OCI-M1 (cell line): ENCODE results near the gene FAM9C.
"Not testable (repeated sequence)": the region's sequence is repeated elsewhere in the genome, so short reads cannot be mapped to it uniquely, and the experiment has no call there.

Source experiments
- DNase-seq: peaks from one replicate; lab custom pipeline; 2025; lab: John Stamatoyannopoulos, UW

Gene FAM9C

GRCh38 chrX:13044441-13044840, at the start of gene FAM9C:
Gene FAM9C (minus strand): TSS chrX:13044620. CDS start chrX:13043789, 831 bp downstream.
- no peak for DNase-seq

DNA sequence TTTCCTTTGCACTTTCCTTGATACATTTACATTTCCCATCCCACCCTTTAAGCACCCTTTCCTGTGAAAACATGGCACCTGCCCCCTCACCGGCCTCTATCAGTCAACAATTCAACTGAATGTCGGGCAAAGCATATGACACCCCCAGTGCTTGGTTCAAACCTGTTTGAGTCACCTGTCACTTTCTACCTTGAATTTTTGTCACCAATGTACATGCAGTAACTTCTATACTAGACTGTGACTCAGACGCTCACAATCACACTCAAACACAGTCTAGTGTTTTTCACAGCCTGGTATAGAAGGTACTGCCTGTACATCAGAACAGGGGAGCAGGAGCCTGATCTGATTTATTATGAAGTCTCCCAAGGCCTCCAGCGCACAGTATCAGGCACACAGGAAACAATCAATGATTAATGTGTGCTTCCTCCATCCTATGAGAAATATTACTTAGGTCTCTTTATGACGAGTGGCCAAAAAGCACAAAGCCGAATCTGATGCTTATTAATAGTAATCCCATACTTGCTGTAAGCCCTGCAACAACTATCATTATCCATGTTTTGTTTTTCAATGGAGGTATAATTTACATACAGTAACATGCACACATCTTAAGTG, 49.2 kb upstream of the FAM9C start:
- DNase-seq: no peak

GRCh38 chrX:13092455-13092941, 48.1 kb upstream of the FAM9C start:
- DNase-seq: no peak

- no peak for DNase-seq
These were observed 46.8 kb upstream of the FAM9C start for GRCh38 chrX:13091111-13091765.

DNA sequence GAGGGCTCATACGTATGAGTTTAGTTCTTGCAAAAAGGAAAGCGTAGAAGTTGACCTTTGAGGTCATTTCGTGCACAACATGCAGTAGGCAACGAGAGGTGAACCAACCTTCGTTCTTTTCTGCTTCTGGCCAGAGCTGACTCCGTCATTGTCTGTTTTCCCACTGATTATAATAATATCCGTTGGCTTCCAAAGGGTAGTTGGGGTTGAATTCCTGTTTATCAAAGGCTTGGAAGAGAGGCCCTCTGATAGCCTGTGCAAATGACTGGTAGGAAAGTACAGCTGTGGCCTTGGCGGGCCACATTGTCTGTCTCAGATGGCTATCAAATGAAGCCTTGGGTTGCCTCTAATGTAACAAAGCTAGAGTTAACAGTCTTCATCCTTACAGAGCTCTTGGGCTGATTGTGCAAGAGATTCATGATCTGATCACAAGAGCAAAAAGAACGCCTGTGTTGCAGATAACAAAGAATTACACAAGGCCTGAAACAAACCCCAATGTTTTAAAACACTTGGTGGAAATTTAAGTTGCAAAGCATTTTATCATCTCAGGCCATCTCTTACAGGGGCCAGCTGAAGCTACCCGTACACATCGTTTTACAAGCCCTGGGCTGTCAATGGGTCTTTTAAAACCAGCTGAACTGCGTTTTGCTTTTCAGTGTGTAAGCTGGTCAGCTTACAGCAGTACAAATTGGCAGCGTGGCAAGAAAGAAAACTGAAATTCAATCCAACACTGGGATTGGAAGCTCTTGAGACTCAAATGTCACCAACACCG, 46.1 kb upstream of the FAM9C start:
- DNase-seq: peak; percentile 67

- DNase-seq: no peak
These were observed 45.6 kb upstream of the FAM9C start for GRCh38 chrX:13090027-13090338.

GRCh38 chrX:13088156-13088487, 43.7 kb upstream of the FAM9C start:
- DNase-seq: no peak

- DNase-seq: peak; percentile 47
These were observed 43.1 kb upstream of the FAM9C start for GRCh38 chrX:13087322-13088155.

DNA sequence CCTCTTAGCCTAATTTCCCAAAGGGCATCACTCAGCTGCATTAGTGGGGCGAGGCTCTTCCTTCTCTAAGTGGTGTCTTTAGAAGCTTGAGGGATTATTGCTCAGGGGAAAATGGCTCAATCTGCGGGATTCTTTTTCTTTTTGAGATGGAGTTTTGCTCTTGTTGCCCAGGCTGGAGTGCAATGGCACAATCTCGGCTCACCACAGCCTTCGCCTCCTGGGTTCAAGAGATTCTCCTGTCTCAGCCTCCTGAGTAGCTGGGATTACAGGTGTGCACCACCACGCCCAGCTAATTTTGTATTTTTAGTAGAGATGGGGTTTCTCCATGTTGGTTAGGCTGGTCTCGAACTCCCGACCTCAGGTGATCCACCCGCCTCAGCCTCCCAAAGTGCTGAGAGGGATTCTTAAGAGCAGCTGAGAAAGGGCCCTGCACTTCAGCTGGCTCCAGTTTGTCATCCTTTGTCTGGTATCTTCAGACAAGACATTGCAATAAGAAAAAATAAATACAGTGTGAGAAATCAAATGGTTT, 42.4 kb upstream of the FAM9C start:
- DNase-seq: not testable (repeated sequence)

GRCh38 chrX:13086076-13086475, 41.7 kb upstream of the FAM9C start:
- DNase-seq: no peak

DNA sequence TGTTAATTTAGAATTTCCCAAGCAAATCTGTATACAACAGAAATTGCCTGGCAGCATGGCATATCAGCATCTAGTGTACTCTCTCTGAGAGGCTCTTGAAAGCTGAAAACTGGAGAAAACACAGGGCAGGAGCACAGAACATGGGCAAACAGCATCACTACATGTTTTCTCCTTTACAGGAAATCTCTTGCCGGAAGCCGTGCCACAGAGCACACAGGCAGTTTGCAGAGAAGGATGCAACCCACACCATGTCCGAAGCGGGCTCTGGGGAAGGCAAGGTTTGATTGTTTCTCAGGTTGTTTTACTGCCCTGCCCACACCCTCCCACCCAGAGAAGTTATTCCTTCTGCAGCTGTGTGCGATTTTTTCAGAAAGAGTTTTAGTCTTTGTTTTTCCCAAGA, 41.1 kb upstream of the FAM9C start:
- no peak for DNase-seq

DNA sequence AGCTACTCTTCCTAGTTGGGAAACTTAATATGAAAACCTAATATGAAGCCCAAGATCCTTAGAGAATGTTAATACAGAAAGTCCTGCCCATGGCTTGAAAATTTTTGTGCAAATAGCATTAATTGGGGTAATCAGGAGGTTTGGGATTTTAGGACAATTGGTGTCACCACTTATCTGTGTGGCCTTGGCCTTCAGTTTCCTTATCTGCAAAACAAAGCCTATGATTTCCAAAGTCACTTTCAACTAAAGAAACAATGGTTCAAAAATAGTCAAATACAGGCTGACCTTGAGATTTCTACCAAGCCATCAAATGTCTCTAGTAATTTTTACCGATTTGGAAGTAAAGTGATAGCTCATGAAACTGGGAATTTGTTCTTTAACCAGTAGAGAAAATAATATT, 40.2 kb upstream of the FAM9C start:
- no peak for DNase-seq

DNA sequence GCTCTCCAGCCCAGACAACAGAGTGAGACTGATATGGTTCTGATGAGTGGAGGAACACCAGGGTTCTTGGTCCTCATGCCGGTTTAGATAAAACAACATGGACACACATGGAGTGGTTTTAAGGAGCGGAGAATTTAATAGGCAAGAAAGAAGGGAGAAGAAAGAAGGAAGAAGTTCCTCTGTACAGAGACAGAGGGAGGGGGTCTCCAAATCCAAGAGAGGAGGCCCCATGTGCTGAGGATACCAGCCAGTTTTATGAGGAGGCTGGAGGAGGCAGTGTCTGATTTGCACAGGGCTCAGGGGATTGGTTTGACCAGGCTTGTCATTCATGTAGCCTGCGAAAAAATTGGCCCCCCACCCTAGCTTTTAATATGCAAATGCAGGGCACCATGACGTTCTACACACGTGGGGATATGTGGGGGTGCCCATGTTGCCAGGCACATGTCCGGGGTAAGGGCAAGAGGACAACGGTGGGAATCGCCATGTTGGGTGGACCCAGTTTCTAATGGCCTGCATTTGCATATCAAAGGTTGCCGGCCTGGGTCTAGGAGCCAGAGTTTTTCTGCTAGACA, 39.4 kb upstream of the FAM9C start:
- not testable (repeated sequence) for DNase-seq

DNA sequence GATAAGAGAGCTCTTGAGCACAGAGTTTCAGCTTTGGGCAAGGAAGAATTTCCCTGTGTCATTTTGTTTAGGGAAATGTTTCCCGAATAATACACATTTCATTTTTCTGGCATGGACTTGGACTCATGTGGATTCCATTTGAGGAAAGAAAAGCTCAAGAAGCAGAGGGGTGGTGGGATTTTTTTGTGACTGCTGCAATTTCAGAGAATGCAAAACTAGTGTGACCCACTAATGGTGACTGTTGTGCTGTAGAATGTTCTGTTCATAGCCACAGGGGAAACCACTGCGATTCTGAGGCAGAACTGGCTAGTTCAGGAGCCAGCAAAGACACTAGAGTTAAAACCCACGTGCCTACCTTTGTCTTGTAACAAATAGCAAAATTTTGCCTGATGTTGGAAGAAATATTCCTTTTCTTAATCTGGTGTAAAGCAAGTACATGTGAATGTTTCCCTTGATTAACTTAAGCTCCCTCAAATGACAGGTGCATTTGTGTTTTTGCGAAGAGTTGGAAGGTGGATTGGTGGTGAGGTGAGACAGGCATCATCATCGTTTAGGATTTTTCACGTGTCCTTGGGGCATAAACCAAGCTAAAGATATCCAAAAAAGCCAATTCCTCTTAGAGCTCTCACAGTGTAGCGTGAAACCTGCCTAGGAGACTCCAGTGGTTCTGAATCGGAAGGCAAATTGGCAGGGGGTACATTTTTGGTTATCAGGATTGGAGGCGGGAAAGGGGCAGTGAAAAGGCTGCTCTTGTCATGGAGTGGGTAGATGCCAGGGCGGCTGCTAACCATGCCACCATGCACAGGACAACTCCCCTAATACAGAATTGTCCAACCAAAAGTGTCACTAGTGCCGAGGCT, 38.0 kb upstream of the FAM9C start:
- no peak for DNase-seq

GRCh38 chrX:13081395-13082205, 37.2 kb upstream of the FAM9C start:
- no peak for DNase-seq

DNA sequence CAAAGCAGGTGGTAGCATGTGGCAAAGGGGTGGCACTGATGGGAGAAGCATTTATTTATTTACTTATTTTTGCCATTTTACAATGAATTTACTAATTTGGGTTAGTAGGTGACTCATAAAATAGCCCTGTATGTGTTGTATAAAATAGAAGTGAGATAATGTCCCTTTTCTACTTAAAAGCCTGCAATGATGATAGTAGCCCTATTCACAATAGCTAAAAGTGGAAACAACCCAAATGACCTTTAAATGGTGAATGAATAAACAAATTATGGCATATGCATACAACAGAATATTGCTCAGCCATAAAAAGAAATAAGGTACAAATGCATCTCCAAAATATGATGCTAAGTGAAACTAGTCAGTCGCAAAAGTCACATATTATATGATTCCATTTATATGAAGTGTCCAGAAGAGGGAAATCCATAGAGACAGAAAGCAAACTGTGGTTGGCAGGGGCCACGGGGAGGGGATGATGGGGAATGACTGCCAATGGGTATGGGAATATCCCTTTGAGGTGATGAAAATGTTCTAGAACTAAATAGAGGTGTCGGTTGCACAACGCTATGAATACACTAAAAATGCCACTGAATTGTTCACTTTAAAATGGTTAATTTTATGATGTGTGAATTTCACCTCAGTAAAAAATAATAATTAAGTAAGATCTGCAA, 35.8 kb upstream of the FAM9C start:
- no peak for DNase-seq

DNA sequence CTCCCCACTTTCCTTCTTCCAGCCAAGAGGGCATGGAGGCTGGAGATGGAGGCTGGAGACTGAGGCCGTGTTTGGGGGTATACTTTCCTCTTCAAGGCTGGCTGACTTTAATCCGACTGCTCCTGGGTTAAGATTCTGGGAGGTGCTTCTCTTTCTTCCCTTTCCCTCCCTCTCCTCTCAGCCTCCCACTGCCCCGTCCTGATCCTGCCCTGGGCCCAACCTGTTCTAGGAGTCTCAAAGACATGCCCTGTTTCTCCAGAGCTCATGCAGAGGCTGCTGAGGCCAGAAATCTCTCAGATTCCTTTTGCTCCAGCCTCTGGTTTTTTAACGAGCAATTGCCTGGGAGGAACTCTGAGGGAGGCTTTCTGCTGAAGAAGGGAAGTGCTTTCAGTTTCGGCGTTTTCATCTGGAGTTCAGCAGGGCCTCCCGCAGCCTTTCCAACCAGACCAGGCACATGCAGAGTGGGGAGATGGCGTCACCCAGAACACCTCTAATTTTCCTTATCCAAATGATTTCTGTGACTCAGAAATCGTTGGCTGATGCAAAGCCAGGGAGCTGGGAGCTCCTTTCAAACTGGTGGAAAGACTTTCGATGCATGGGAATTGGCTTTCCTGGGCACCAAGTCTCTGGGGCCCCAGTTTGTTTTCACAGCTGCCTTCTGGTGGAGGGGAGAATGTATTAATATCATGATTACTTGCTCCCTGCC, 34.5 kb upstream of the FAM9C start:
- DNase-seq: no peak

GRCh38 chrX:13077168-13077567, 32.7 kb upstream of the FAM9C start:
- no peak for DNase-seq
